ENCODE measurements around the gene HIF1A.
"Not testable (repeated sequence)": the region's sequence is repeated elsewhere in the genome, so short reads cannot be mapped to it uniquely, and the experiment has no call there.

The HIF1A gene

GRCh38 chr14:61750708-61751474 lies 55.6 kb downstream of the HIF1A start:
- no peak for DNase-seq

GRCh38 chr14:61751475-61751989 lies 56.2 kb downstream of the HIF1A start:
- DNase-seq, result no peak

GRCh38 chr14:61752626-61753025 lies 57.3 kb downstream of the HIF1A start:
- DNase-seq, result no peak

GRCh38 chr14:61753631-61754030 lies 58.3 kb downstream of the HIF1A start:
- DNase-seq, result no peak

- DNase-seq, result no peak
These were observed 59.5 kb downstream of the HIF1A start for GRCh38 chr14:61754627-61755381.

- DNase-seq, result not testable (repeated sequence)
These were observed 60.0 kb downstream of the HIF1A start for GRCh38 chr14:61755382-61755742.

- DNase-seq, result no peak
These were observed 60.8 kb downstream of the HIF1A start for GRCh38 chr14:61756135-61756534.

GRCh38 chr14:61759878-61760277 lies 64.6 kb downstream of the HIF1A start:
- no peak for DNase-seq

- no peak for DNase-seq
These were observed 66.2 kb downstream of the HIF1A start for GRCh38 chr14:61761557-61761956.

GRCh38 chr14:61761959-61762786 lies 66.9 kb downstream of the HIF1A start, which contains the start of gene SNAPC1:
TSS of gene SNAPC1 (plus strand) at chr14:61762420. CDS start at chr14:61762461, 41 bp downstream.
- peak; percentile 97 for DNase-seq

GRCh38 chr14:61764342-61765122 lies 69.2 kb downstream of the HIF1A start:
- no peak for DNase-seq

GRCh38 chr14:61765225-61765943 lies 70.1 kb downstream of the HIF1A start:
- no peak for DNase-seq

- DNase-seq, result no peak
These were observed 70.8 kb downstream of the HIF1A start for GRCh38 chr14:61766151-61766550.

GRCh38 chr14:61768240-61768639 lies 72.9 kb downstream of the HIF1A start:
- DNase-seq, result no peak

GRCh38 chr14:61769893-61770292 lies 74.6 kb downstream of the HIF1A start:
- DNase-seq, result no peak

- no peak for DNase-seq
These were observed 79.5 kb downstream of the HIF1A start for GRCh38 chr14:61774861-61775260.

GRCh38 chr14:61780125-61780524 lies 84.8 kb downstream of the HIF1A start:
- no peak for DNase-seq

GRCh38 chr14:61797309-61797708 lies 102.0 kb downstream of the HIF1A start:
- DNase-seq, result no peak
